ENCODE results near the gene RELN. TPM values are rescaled to one million over a fixed set of nuclear protein-coding genes. Genes with fewer than 3 reads are reported as not detected.

The RELN gene
- total RNA-seq, 1 experiment from 2014 or later: 0.02 TPM

DNA sequence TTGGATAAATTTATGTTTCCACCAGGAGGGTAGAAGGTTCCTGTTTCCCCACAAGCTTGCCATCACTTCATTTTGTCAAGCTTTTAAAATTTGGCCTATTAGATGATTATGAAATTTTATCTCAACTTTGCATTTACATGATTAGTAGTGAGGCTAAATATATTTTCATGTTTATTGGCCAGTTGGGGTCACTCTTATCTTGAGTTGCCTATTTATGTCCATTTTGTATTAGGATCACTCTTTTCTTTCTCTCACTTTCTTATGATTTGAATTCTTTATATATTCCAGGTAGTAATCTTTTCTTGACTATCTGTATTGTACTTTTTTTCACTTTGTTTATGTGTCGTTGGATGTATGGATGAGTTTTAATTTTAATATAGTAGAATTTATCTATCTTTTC lies 324.9 kb downstream of the RELN start:
- Mint-ChIP-seq H3K4me1 (peaks cover 5 to 7% of the 10 kb centered on the region in 2 experiments; a peak in 3 of 4 replicates), H3K27ac (no peak overlapping the region), H3K36me3 (ENCODE audit: insufficient read depth in 1 of 3, low read depth in 3 of 3) (no peaks in the 10 kb centered on the region), H3K4me3 (no peak overlapping the region), H3K27me3 (ENCODE audit: low read depth) (no peaks in the 10 kb centered on the region), H3K9me3 (no peaks in the 10 kb centered on the region)
- no peak overlapping the region for H3K14ac ChIP-seq (ENCODE audit: insufficient read depth, low read length)
- no peak overlapping the region for H3T11ph ChIP-seq (ENCODE audit: low read length)
- no peaks in the 10 kb centered on the region for H4K20me1 ChIP-seq (ENCODE audit: control insufficient read depth, insufficient read depth, insufficient read length)
- no peak overlapping the region for H2BK15ac ChIP-seq (ENCODE audit: low read depth, low read length)
- no peak overlapping the region for H3K4me2 ChIP-seq (ENCODE audit: insufficient read depth, insufficient read length, low read length)
- no peaks in the 10 kb centered on the region for H3K9me3 ChIP-seq (ENCODE audit: control insufficient read depth, low read depth, low read length)
- H4K8ac ChIP-seq (replicated peaks; ENCODE audit: insufficient read length, low read depth, low read length): no peak overlapping the region
- H3K79me2 ChIP-seq (ENCODE audit: insufficient read depth, low read length): no peaks in the 10 kb centered on the region
- no peak overlapping the region for H3K27ac ChIP-seq (ENCODE audit: insufficient read length, low read depth, low read length)
- no peak overlapping the region for H2BK12ac ChIP-seq (ENCODE audit: insufficient read length, low read depth, low read length)
- no peak for TF ChIP-seq CTCF (conservative IDR thresholded peaks at IDR 0.05)
- H2BK120ac ChIP-seq (ENCODE audit: low read depth, low read length, poor library complexity, severe bottlenecking): no peak overlapping the region
- no peaks in the 10 kb centered on the region for H3K23me2 ChIP-seq (ENCODE audit: insufficient read length, low read depth, low read length, poor library complexity, severe bottlenecking)
- H3K79me1 ChIP-seq (ENCODE audit: insufficient read depth, low read depth, low read length, poor library complexity, severe bottlenecking): no peaks in the 10 kb centered on the region
- no peak overlapping the region for H3K56ac ChIP-seq (ENCODE audit: insufficient read length, low read depth, low read length)
- H3K9ac ChIP-seq (ENCODE audit: extremely low read depth, insufficient read length, low read length): no peak overlapping the region
- H4K5ac ChIP-seq (ENCODE audit: insufficient read length, low read depth, low read length): no peak overlapping the region
- H2BK5ac ChIP-seq (ENCODE audit: insufficient read length, low read length): no peak overlapping the region
- H3K4me1 ChIP-seq (ENCODE audit: insufficient read depth, low read length): no peaks in the 10 kb centered on the region
- H2AFZ ChIP-seq (ENCODE audit: low read length): no peak overlapping the region
- no peak overlapping the region for H3K4ac ChIP-seq (ENCODE audit: low read depth, low read length)
- H2BK20ac ChIP-seq (ENCODE audit: low read depth, low read length, poor library complexity, severe bottlenecking): no peak overlapping the region
- no peak overlapping the region for H3K23ac ChIP-seq (ENCODE audit: insufficient read length, low read depth, low read length)
- H3K18ac ChIP-seq (ENCODE audit: insufficient read length, low read depth, low read length): no peak overlapping the region
- no peak overlapping the region for H4K91ac ChIP-seq (ENCODE audit: insufficient read length, low read depth, low read length)
- no peak overlapping the region for H2AK5ac ChIP-seq (ENCODE audit: insufficient read length, low read length)
- no peak for DNase-seq
- no peaks in the 10 kb centered on the region for H3K27me3 ChIP-seq (ENCODE audit: insufficient read depth, low read length)
- no CpG with 5 or more reads among the region's 1 CpG for WGBS (ENCODE audit: extremely low coverage, insufficient read length, low lambda C conversion rate)

All from H9 (cell line).